ENCODE data around the gene KCMF1.
"Not testable (repeated sequence)": the region's sequence is repeated elsewhere in the genome, so short reads cannot be mapped to it uniquely, and the experiment has no call there.

The KCMF1 gene

DNA sequence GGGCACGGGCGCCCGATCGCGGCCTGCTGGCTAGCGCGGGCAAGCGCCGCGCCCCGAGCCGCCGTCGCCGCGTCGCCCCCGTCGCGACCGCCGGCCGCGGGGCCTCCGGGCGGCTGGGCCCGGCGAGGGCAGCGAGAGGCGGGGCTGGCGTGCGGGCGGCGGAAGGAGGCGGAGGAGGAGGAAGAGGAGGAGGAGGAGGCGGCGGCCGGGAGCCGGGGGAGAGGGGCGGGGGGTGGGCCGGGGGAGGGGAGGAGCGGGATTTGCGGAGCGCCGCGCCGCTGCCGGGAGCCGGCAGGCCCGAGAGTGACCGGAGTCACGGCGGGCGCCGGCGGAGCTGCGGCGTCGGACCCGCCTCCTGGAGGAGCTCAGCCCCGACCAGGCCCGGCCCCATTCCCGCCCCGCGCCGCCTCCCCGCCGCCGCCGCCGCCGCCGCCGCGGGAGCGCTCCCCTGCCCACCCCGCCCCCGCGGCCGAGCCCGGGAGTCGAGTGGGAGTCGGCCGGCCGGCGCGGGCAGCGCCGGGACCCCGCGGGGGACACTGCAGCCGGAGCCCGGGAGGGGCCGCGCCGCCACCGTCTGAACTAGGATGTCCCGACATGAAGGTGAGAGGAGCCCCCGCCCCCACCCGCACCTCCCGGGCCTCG, at the start of gene KCMF1:
Gene KCMF1, plus strand, starts transcription at position 294 of the 642 bp plus-strand sequence. Its CDS starts 291 bp downstream, at position 585.
- DNase-seq = peak; percentile 71 to 82

DNA sequence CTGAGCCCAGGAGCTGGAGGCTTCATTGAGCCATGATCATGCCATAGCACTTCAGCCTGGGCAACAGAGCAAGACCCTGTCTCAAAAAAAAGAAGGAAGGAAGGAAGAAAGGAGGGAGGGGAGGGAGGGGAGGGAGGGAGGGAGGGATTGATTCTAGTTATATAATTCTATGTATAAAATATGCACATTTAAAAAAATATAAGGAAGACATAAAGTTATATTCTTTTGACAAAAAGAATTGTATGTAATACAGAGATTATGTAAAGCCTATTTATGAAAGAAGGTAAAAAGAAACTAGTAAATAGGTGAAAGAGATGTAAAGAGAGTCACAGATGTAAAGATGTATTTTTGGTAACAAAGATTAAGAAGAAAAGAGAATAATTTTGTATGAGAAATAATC, 48.0 kb upstream of the KCMF1 start:
- no peak for DNase-seq

DNA sequence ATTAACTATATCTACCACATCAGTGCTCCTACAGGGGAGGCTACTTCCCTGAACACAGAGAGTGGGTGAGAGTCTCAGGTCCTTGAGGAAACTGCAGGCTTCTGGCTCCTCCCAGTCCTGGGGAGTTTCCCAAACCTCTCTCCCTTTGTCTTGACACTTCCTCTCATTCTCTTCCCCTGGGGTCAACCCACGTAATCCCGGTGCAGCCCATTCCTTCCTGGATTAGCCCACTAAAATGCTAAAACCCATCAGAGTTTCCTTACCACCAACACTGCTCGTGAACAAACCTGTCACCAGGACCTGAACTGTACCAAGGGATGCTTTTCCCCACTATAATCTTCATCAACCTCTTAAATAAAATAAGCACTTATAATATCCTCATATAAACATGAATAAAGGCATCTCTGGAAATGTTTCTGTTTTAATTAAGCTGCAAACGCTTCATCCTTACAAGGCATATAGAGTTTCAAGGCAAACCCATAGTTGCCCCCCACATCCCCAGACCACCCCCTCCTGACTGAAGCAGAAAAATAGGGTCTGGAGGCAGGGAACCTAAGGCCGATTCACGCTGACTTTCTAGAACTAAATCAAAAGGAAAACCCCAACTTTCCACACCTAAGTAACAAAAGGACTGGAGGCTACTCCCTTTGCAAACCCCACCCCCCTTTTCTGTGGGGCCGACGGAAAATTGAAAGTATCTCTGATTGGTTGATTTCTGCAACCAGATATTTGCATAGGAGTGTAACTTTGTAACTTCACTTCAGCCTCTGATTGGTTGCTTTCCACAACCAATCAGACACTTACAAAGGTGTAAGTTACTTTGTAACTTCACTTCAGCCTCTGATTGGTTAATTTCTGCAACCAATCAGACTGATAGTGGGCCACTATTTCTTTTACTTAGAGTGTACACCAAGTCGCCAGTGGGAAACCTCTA, 46.5 kb upstream of the KCMF1 start:
- no peak for DNase-seq

DNA sequence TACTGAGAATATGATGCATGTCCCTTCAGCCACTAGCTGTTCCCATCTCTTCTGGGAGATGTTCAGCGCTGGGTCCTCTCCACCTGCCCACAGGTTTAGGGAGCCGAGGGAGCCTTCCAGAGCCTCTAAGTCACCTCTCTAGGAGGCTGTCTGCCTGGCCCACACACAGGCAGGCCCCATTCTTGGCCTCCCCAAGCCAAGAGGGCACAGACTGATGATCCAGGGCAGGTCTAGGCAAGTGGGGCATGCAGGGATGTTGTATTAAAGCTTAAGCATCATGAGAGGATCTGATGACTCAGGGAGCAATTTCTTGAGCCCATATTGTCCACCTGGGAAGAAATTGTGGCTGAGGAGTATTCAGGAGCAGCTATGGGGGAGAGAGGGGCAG, 45.6 kb upstream of the KCMF1 start:
- no peak for DNase-seq

DNA sequence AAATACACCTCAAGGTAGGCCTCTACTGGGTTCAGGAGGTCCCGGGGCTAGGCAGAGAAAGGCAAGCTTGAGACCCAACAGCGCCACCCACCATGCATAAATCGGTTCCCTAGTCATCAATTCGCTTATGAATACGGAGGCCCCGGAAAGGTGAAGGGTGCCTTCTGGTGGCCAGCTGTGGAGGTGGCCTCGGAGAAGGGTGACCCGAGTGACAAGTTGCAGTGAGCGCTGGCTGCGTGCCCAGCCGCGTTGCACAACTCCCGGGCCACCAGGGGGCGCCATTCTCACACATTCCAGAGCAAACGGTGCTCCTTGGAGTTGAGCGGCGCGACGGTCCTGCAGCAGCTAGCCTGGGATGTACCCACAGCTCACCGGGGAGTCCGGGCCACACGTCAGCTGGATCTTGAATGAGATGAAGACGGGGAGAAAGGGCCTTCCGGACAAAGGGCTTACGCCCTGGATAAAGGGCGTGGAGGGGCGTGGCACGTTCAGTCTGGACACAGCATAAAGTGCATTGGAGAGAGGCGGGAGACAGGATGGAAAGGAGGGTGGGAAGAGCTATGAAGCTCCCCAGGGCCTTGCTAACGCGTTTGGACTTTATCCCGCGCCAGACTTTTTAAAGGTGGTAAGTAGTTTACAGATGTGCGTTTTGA, 45.1 kb upstream of the KCMF1 start:
- DNase-seq = peak; percentile 90 to 93

DNA sequence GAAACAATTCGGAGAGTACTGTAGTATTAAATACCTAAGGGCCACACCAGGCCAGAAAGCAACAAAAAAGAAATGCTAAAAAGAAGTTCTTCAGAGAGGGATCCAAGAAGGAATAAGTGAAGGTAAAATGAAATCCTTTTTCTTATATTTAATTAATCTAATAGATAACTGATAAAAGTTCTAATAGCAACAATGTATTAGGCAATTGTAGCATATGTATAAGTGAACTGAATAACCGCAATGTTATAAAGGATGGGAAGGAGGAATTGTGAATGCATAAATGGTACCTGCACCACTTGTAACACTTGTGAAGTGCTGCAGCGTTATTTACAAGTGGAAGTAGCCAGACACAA, 43.7 kb upstream of the KCMF1 start:
- no peak for DNase-seq

DNA sequence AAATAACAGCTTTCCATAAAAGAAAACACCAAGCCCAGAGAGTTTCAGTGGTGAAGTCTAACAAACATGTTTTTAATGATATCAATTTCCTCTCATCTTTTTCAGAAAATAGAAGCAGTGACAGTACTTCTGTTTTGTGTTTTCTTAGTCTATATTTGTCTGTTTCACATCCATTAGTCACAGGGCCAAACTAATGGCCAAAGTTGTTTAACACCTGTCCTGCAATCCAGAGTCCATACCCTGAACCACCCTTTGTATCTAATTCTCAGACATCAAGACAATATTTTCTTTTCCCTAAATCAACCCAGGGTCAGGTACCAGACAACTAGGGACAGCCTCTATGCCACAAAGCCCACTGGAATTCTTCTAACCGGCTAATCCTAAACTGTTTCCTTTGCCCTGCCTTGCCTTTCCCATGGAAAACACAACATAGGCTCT, 39.6 kb upstream of the KCMF1 start:
- no peak for DNase-seq

DNA sequence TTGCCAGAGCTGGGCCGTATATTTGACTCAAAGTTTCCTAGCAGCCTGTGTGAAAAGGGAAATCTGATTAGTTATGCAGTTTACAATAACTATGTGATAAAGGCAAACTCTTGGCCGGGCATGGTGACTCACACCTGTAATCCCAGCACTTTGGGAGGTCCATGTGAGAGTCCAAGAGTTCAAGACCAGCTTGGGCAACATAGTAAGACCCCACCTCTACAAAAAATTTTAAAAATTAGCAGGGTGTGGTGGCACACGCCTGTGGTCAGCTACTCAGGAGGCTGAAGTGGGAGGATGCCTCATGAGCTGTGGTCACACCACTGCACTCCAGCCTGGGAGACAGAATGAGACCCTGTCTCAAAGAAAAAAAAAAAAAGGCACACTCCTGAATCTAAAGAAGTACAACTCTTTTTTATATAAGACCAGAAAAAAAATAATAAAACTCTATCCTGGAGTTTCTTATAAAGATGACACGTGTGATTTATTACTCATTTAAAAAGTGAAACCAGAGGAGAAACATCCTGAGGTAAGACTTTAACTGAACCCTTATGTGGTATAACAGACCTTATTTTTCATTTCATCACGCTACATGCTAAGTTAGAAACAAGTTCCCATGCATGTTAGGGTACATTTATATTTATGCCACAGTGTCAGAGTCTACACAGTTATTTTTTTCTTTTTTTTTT, 32.6 kb upstream of the KCMF1 start:
- DNase-seq = no peak

DNA sequence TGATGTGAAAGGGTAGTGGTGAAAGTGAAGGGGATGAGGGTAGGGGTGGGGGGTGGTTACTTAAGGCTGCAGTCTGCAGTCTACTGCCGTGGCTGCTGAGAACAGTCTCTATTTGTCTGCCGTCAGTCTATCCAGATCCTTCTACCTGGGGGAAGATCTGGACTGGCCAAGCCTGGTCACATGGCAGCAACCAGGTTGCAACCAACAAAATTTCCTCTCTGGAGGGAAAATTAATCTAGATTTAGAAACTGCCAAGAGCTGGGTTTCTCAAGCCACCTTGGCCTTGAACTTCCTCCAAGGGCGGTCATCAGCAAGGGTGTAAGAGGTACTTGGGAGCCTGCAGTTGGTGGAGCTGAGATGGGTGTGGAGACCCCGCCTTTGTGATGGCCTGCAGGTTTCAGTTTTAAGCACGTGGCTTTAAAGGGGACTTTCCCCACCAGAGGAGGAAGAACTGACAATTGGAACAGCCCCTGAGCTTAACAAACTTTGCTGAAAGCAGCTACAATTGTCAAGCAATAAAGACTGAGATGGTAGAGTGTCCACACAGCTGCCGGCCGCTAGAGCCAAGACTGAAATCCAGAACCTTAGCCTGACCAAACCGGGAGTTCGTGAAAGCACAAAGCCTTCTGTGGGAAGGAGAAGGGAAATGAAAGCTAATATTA, 31.4 kb upstream of the KCMF1 start:
- no peak for DNase-seq

DNA sequence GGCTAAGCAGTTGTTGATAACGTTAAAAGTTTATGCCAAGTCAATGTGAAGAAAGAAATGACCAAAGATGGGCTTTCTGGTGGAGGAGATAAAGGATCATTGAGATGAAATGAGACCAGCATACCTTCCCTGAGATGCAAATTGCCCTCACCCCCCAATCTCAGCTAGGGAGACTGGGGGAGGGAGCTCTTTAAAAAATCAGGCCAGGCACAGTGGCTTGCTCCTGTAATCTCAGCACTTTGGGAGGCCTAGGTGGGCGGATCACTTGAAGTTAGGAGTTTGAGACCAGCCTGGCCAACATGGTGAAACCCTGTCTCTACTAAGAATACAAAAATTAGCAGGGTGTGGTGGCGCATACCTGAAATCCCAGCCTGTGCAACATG, 30.9 kb upstream of the KCMF1 start:
- no peak for DNase-seq

DNA sequence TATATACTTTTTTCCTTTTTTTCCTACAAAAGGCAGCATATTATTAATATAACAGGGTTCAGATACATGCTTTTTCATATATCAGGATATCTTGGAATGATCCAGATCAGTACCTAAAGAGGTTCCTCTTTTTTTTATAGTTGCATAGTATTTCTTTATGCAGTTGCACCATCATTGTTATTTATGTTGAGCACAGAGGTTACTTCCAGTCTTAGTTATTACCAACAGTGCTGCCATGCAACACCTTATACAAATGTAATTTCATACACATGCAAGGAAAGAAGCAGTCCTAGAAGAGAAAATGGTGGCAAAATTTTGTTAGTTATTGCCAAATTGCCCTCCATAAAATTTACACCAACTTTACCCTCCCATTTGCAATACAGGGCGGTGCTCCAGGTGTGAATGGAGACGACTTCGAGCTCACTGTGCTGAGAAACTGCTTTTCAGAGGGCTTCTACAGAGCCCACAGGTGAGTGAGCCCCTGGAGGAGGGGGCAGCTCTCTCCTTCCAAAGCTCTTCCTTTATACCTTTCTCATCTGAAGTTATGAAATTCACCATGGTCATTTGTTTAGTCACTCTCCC, 30.0 kb upstream of the KCMF1 start:
- DNase-seq = no peak

DNA sequence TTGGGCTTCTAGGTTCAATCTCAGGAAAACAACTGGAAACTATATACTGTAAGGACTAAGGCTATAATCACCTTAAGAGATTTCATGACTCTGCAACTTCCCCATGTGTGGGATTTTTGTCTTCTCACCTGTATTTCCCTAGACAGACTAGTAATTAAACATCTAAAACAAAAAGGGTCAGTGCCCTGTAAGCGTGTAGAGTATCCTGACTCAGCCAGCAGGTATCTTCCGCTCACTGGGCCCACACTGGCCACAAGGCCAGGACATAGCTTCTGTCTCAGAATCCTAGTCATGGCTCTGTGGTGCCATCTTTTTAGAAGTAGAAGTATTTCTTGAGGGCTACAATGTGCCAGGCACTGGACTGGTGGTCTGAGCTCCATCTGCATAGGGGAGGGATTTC, 28.8 kb upstream of the KCMF1 start:
- DNase-seq = no peak

DNA sequence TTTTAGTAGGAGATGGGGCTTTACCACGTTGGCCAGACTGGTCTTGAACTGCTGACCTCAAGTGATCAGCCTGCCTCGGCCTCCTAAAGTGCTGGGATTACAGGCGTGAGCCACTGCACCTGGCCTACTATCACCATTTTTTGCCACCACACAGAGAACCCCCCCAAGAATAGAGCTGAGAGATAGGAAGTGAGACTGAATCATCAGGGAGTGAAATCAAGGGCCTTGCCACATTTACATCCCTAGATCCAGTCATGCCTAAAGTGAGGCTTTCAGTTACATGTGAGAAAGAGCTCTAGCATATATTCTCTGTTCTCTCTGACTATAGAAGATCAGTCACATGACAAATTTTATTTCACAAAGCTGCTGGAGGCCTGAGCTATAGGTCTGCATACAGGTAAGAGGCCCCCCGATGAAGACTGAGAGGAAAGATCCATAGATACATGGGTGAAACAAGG, 28.0 kb upstream of the KCMF1 start:
- DNase-seq = no peak

DNA sequence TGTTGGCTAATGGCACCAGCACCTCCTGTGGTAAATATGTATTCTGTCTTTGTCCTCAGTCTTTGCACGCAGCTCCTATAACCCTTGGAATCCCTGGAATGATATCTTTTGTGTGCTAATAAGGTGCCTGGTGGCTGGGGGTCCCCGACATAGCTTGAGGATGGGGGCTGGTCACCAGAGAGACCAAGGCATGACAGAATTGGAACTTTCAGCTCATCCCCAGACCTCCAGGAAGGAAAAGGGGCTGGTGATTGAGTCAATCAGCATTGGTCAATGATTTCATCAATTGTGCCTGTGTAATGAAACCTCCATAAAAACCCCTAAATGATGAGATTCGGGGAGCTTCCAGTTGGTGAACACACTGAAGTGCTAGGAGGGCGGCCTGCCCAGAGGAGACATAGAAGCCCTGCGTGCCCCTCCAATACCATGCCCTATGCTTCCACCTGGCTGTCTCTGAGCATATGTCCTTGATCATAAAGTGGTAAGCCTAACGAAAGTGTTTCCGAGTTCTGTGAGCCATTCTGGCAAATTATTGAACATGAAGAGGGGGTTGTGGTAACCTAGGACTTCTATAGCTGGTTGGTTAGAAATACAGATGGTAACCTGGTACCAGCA, 26.6 kb upstream of the KCMF1 start:
- DNase-seq = no peak

DNA sequence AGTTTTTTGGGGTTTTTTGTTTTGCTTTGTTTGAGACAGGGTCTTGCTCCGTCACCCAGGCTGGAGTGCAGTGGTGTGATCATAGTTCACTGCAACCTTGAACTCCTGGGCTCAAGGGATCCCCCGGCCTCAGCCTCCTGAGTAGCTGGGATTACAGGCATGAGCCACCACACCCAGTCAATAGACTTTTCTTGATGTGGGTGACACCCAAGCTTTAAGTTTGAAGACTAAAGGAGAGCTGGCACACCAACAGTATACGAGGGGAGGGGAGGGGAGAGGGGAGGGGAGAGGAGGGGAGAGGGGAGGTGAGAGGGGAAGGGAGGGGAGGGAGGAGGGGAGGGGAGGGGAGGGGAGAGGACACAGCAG, 25.1 kb upstream of the KCMF1 start:
- not testable (repeated sequence) for DNase-seq

DNA sequence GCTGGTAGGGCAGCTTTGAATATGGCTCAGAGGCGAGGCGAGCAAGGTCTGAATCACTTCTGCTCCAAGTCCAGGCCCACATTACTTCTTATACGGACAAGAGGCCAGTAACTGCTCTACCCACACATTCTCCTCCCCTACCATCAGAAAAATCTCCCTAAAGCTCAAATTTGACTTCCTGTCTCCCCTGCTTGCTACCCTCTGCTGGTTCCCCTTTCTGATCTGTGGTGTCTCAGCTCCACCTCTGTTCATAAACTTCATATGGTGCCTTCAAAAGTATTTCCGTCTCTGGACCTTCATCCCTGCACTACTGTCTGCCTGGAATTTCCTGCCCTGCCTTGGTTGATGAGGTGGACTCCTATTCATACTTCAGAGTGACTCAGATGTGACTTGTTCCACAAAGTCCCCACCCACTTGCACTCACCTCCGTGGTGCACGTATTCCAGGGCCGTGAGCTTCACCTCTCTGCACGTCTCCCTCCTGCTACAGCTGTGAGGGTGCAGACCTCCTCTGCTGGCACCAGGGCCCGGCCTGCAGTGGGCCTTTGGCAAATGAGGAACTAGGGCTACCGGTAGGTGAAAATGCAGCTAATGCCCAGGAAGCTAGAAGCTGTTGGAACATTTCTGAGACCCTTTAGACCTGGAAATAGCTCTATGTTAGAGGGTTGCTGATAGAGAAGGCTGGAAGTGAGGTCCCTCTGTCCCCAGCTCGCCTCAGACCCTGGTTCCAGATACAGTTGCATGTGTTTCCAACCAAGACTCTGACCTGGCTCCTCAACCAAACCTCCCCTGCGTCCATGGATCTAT, 24.6 kb upstream of the KCMF1 start:
- DNase-seq = no peak

DNA sequence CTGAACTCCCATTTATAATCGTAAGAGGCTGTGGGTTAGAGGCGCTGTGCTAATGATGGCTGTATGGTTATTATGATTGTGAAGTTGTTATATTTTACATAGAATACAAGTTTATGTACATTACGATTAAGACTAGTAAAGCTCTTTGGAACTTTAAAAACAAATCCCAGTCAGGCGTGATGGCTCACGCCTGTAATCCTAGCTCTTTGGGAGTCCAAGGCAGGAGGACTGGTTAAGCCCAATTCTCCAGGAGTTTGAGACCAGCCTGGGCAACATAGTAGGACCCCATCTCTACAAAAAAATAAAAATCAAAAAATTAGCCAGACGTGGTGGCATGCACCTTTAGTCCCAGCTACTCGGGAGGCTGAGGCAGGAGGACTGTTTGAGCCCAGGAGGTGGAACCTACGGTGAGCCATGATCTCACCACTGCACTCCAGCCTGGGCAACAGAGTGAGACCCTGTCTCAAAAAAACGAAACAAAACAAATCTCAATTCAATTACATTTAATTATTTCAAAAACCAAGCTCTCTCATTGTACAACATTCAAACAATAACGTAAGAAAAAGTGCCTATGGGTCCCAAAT, 23.9 kb upstream of the KCMF1 start:
- no peak for DNase-seq

DNA sequence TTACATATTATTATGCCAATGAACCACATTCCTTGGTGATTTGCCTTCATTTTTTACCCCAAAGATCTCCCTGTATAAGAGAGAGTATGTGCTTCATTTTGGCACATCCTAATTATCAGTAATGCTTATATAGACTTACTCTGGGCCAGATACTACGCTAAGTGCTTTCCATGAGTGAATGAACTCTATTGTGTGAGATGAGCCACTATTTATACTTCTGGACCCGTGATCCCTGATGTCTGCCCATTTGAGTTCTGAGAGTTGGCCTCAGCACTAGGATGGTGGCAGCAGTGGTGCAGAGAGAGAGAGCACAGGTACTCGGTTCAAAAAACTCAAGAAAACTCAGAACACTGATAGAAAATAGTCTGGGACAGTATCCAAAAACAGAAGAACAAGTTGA, 17.4 kb upstream of the KCMF1 start:
- no peak for DNase-seq

DNA sequence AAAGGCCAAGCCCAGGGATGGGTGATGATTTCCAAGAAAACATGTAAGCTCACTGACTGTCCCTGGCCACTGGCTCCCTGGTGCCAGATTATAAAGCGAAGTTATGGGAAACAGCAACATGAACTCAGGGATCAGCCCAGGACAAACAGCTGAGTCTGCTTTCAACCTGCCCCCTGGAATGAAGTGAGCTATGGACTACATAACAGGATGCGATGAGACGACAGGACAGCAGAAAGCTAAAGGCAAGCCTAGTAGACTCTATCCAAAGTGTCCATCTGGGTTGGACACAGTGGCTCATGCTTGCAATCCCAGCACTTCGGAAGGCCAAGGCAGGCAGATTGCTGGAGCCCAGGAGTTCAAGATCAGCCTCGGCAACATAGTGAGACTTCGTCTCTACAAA, 16.6 kb upstream of the KCMF1 start:
- no peak for DNase-seq

All from NCI-H1930 (cell line).